OCI-LY1 (cell line): Measurements from ENCODE around the gene ARHGAP6.

Source experiments
- H2AFZ ChIP-seq: fragments of 200-600 bp; sonication (generic), shearing (Covaris generic); 2 replicates; pipeline ENCODE4 v1.6.0; 2014; ENCODE audit warnings: antibody characterized with exemption, mild to moderate bottlenecking, low read length
- H3F3A ChIP-seq: fragments of 200-600 bp; sonication (generic), shearing (Covaris generic); 2 replicates; pipeline ENCODE4 v1.6.0; 2014; ENCODE audit warnings: mild to moderate bottlenecking, antibody characterized with exemption, low read length, moderate library complexity; ENCODE audit not compliant: insufficient read depth
- H3K27ac ChIP-seq: fragments of 200-600 bp; sonication (generic); 2 replicates; pipeline ENCODE4 v1.5.1; 2014; ENCODE audit warnings: low read length, mixed run types, mild to moderate bottlenecking, low read depth; ENCODE audit not compliant: poor library complexity, severe bottlenecking
- H3K27me3 ChIP-seq: fragments of 200-600 bp; sonication (generic); 2 replicates; pipeline ENCODE4 v1.6.0; 2014; ENCODE audit warnings: antibody characterized with exemption, mild to moderate bottlenecking, low read length, moderate library complexity; ENCODE audit not compliant: insufficient read depth
- H3K36me3 ChIP-seq: fragments of 200-600 bp; sonication (generic); 2 replicates; pipeline ENCODE4 v1.6.1; 2014; ENCODE audit warnings: mild to moderate bottlenecking, antibody characterized with exemption, low read length, moderate library complexity, mixed read lengths; ENCODE audit not compliant: insufficient read depth
- H3K4me1 ChIP-seq: fragments of 200-600 bp; sonication (generic); 2 replicates; pipeline ENCODE4 v1.5.1; 2014; ENCODE audit warnings: mild to moderate bottlenecking, low read length, moderate library complexity; ENCODE audit not compliant: insufficient read depth, severe bottlenecking
- H3K4me2 ChIP-seq: fragments of 200-600 bp; sonication (generic), shearing (Covaris generic); 2 replicates; pipeline ENCODE4 v1.6.1; 2014; ENCODE audit warnings: low read length
- H3K4me3 ChIP-seq: fragments of 200-600 bp; sonication (generic); 2 replicates; pipeline ENCODE4 v1.5.1; 2014; ENCODE audit warnings: low read length, low read depth, mild to moderate bottlenecking, mixed read lengths; ENCODE audit not compliant: poor library complexity, severe bottlenecking
- H3K79me2 ChIP-seq: fragments of 200-600 bp; shearing (Covaris generic); 2 replicates; pipeline ENCODE4 v1.6.1; 2016; ENCODE audit warnings: mixed run types, low read length, mixed read lengths; ENCODE audit not compliant: insufficient read depth
- H3K9ac ChIP-seq: fragments of 200-600 bp; sonication (generic), shearing (Covaris generic); 2 replicates; pipeline ENCODE4 v1.6.1; 2014; ENCODE audit warnings: mild to moderate bottlenecking, low read length, mixed read lengths
- H3K9me2 ChIP-seq: fragments of 200-600 bp; sonication (generic), shearing (Covaris generic); 2 replicates; pipeline ENCODE4 v1.6.1; 2014; ENCODE audit warnings: low read depth, mild to moderate bottlenecking, low read length, mixed read lengths
- H3K9me3 ChIP-seq: fragments of 200-600 bp; shearing (Covaris generic); 2 replicates; pipeline ENCODE4 v1.6.1; 2014; ENCODE audit warnings: low read length, mixed read lengths
- H4K20me1 ChIP-seq: fragments of 200-600 bp; sonication (generic), shearing (Covaris generic); 2 replicates; pipeline ENCODE4 v1.6.0; 2016; ENCODE audit warnings: mild to moderate bottlenecking, low read length; ENCODE audit not compliant: insufficient read depth
- EZH2 ChIP-seq: fragments of 200-600 bp; sonication (generic), shearing (Covaris generic); IDR thresholded peaks from 2 replicates; pipeline ENCODE4 v1.8.0; 2017; ENCODE audit warnings: borderline replicate concordance, mixed run types, mild to moderate bottlenecking, antibody characterized with exemption, low read length, moderate library complexity, mixed read lengths
- TF ChIP-seq, protein P1 (sequence below): fragments of 200-600 bp; sonication (generic), shearing (Covaris generic); IDR thresholded peaks from 2 replicates; pipeline ENCODE4 v1.5.1; 2017; ENCODE audit warnings: mild to moderate bottlenecking, antibody characterized with exemption, low read length, moderate library complexity, mixed read lengths

Gene ARHGAP6

DNA sequence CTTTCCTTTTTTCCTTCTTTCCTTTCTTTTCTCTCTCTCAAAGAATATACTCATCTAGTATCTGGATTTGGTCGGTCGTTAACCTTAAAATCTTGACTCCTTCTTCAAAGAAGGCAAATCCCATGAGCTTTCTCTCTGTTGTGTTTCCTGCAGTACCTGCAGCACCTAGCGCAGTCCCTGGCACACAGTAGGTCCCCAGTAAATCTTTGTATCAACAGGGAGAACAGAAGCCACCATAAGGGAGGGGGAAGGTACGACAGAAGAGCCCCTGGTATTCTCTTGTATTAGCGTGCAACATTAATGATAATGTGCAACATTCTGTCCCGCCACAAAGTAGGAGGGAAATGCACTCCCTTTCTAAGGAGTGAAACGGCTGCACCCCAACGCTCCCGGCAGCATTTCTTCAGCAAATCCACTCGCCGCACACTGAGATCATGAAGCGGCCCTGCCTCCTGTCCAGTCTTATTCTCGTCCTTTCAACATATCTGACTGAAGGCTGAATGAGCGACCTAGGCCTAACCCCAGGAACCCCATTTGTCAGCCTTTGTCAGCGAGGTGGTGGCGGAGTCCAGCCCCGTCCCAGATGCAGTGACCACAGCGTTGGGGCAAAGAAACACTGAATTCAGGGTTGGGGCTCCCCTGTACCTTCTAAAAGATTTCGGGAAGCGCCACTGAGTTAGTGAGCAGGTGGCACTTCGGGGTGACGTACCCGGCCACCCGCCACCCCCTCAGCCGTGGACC is 238.8 kb downstream of the ARHGAP6 start:
- H3K9me3 ChIP-seq, result no peaks in the 10 kb centered on the region
- H3K27me3 ChIP-seq, result no peaks in the 10 kb centered on the region
- no peak overlapping the region for H3K4me2 ChIP-seq
- H3K27ac ChIP-seq, result no peak overlapping the region
- no peaks in the 10 kb centered on the region for H4K20me1 ChIP-seq
- H2AFZ ChIP-seq, result no peak overlapping the region
- H3K4me1 ChIP-seq, result peaks cover 9% of the 10 kb centered on the region
- no peaks in the 10 kb centered on the region for H3K36me3 ChIP-seq
- H3F3A ChIP-seq, result no peaks in the 10 kb centered on the region
- H3K4me3 ChIP-seq, result no peak overlapping the region
- H3K9ac ChIP-seq, result no peak overlapping the region
- TF ChIP-seq, protein P1, sequence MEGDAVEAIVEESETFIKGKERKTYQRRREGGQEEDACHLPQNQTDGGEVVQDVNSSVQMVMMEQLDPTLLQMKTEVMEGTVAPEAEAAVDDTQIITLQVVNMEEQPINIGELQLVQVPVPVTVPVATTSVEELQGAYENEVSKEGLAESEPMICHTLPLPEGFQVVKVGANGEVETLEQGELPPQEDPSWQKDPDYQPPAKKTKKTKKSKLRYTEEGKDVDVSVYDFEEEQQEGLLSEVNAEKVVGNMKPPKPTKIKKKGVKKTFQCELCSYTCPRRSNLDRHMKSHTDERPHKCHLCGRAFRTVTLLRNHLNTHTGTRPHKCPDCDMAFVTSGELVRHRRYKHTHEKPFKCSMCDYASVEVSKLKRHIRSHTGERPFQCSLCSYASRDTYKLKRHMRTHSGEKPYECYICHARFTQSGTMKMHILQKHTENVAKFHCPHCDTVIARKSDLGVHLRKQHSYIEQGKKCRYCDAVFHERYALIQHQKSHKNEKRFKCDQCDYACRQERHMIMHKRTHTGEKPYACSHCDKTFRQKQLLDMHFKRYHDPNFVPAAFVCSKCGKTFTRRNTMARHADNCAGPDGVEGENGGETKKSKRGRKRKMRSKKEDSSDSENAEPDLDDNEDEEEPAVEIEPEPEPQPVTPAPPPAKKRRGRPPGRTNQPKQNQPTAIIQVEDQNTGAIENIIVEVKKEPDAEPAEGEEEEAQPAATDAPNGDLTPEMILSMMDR, result no peak
- TF ChIP-seq EZH2, result no peak
- H3K79me2 ChIP-seq, result no peaks in the 10 kb centered on the region
- no peaks in the 10 kb centered on the region for H3K9me2 ChIP-seq

- TF ChIP-seq EZH2, result no peak
- TF ChIP-seq, protein P1, result no peak
- Histone ChIP-seq H3K9ac (no peak overlapping the region), H3K27ac (no peak overlapping the region)
Measured at GRCh38 chrX:11424903-11425674, 240.6 kb downstream of the ARHGAP6 start.

GRCh38 chrX:11423949-11424348 is 241.8 kb downstream of the ARHGAP6 start:
- Histone ChIP-seq H3K9ac (no peak overlapping the region), H3K4me3 (no peak overlapping the region), H4K20me1 (no peaks in the 10 kb centered on the region)

More at GRCh38 chrX:11424903-11425674, 240.6 kb downstream of the ARHGAP6 start:
- Histone ChIP-seq H3K9me3 (no peaks in the 10 kb centered on the region), H3F3A (no peaks in the 10 kb centered on the region), H3K79me2 (no peaks in the 10 kb centered on the region), H3K36me3 (no peaks in the 10 kb centered on the region), H3K9me2 (no peaks in the 10 kb centered on the region), H3K27me3 (no peaks in the 10 kb centered on the region), H3K4me1 (peaks cover 9% of the 10 kb centered on the region), H2AFZ (no peak overlapping the region), H4K20me1 (no peaks in the 10 kb centered on the region), H3K4me2 (no peak overlapping the region), H3K4me3 (no peak overlapping the region)

More at GRCh38 chrX:11423949-11424348, 241.8 kb downstream of the ARHGAP6 start:
- H3K4me2 ChIP-seq, result no peak overlapping the region
- no peaks in the 10 kb centered on the region for H3K27me3 ChIP-seq
- H2AFZ ChIP-seq, result no peak overlapping the region
- no peak overlapping the region for H3K27ac ChIP-seq
- H3K9me3 ChIP-seq, result no peaks in the 10 kb centered on the region
- H3K36me3 ChIP-seq, result no peaks in the 10 kb centered on the region
- H3K4me1 ChIP-seq, result peaks cover 9% of the 10 kb centered on the region
- H3K9me2 ChIP-seq, result no peaks in the 10 kb centered on the region
- no peaks in the 10 kb centered on the region for H3K79me2 ChIP-seq
- no peak for TF ChIP-seq EZH2
- TF ChIP-seq, protein P1, result no peak
- no peaks in the 10 kb centered on the region for H3F3A ChIP-seq
